ENCODE results near the gene SAMD3. TPM values are rescaled to one million over a fixed set of nuclear protein-coding genes. Genes with fewer than 3 reads are reported as not detected.

SAMD3 gene
- total RNA-seq, 1 donor from 2014 or later = not detected

DNA sequence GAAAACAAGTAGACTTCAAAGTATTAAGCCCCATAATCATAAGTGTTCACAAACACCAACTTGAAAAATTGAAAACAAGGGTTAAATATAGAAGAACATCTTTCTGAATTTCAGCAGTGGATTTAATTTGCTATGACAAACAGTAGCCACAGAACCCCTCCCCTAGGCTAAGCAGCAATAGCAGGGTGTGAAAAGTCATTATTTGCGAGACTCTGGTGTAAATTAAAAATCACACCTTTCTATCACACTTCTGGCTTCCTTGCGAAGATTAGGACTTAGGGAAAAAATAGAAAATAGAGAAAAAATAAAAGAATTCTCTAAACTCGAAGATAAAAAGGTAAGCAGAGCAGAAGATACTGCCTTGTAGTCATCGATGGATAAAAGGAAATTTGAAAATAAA is 6.1 kb downstream of the SAMD3 start:
- no peak for DNase-seq (ENCODE audit: low spot score in 2 of 2)
- intact Hi-C loops (cut with DNase I) = no loop called here

GRCh38 chr6:130215526-130215925 is 7.2 kb downstream of the SAMD3 start:
- Histone ChIP-seq H3K4me3 (no peak overlapping the region), H3K9me3 (no peaks in the 10 kb centered on the region), H3K4me1 (no peaks in the 10 kb centered on the region), H3K36me3 (no peaks in the 10 kb centered on the region), H3K27me3 (no peaks in the 10 kb centered on the region), H3K27ac (no peak overlapping the region)
- TF ChIP-seq CTCF (IDR thresholded peaks at IDR 0.05) = no peak
- intact Hi-C loops (cut with DNase I) = no loop called here
- no peak for DNase-seq (ENCODE audit: low spot score in 2 of 2)

More for the DNA sequence above, 6.1 kb downstream of the SAMD3 start:
- no peak for TF ChIP-seq CTCF (IDR thresholded peaks at IDR 0.05)
- no peaks in the 10 kb centered on the region for H3K9me3 ChIP-seq
- H3K4me3 ChIP-seq = no peak overlapping the region
- H3K36me3 ChIP-seq = no peaks in the 10 kb centered on the region
- H3K4me1 ChIP-seq = no peaks in the 10 kb centered on the region
- no peak overlapping the region for H3K27ac ChIP-seq
- no peaks in the 10 kb centered on the region for H3K27me3 ChIP-seq

DNA sequence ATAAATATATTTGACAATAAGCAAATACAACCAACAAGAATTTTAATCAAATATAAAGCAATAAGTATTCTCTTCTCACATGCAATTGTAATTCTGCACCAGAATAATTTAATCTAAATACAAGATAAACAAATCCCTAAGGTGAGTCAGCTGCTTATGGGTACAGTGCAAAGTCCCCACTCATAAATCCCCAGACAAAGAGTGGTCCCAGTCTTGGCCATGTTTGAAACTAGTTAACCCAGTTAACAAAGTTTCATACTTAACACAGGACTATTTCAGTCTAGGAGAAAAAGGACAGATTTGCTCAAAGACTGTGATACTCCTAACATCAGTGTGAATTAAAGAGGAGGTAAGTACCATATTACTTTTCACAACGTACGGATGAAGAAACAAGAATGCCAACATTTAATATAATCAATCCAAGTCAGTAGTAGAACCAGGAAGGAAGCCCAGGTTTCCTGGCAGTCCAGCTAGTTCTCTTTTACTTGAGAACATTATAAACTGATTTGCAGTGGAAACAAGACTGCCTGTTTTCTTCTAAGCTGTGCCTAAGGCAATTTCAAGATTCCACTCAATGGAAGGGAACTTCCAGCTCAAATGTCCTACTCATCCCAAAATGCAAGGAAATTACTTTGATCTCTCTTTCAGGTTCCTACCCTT is 10.4 kb downstream of the SAMD3 start:
- Histone ChIP-seq H3K27ac (no peak overlapping the region), H3K27me3 (no peaks in the 10 kb centered on the region)
- intact Hi-C loops (cut with DNase I) = no loop called here

GRCh38 chr6:130211691-130212090 is 11.1 kb downstream of the SAMD3 start:
- no peaks in the 10 kb centered on the region for H3K9me3 ChIP-seq
- H3K4me1 ChIP-seq = no peaks in the 10 kb centered on the region
- H3K36me3 ChIP-seq = no peaks in the 10 kb centered on the region
- no peak overlapping the region for H3K27ac ChIP-seq
- TF ChIP-seq CTCF (IDR thresholded peaks at IDR 0.05) = no peak
- H3K27me3 ChIP-seq = no peaks in the 10 kb centered on the region
- no peak for DNase-seq (ENCODE audit: low spot score in 2 of 2)
- intact Hi-C loops (cut with DNase I) = no loop called here
- no peak overlapping the region for H3K4me3 ChIP-seq

More for the DNA sequence above, 10.4 kb downstream of the SAMD3 start:
- no peaks in the 10 kb centered on the region for H3K36me3 ChIP-seq
- no peak for TF ChIP-seq CTCF (IDR thresholded peaks at IDR 0.05)
- H3K9me3 ChIP-seq = no peaks in the 10 kb centered on the region
- no peaks in the 10 kb centered on the region for H3K4me1 ChIP-seq
- no peak overlapping the region for H3K4me3 ChIP-seq
- no peak for DNase-seq (ENCODE audit: low spot score in 2 of 2)

DNA sequence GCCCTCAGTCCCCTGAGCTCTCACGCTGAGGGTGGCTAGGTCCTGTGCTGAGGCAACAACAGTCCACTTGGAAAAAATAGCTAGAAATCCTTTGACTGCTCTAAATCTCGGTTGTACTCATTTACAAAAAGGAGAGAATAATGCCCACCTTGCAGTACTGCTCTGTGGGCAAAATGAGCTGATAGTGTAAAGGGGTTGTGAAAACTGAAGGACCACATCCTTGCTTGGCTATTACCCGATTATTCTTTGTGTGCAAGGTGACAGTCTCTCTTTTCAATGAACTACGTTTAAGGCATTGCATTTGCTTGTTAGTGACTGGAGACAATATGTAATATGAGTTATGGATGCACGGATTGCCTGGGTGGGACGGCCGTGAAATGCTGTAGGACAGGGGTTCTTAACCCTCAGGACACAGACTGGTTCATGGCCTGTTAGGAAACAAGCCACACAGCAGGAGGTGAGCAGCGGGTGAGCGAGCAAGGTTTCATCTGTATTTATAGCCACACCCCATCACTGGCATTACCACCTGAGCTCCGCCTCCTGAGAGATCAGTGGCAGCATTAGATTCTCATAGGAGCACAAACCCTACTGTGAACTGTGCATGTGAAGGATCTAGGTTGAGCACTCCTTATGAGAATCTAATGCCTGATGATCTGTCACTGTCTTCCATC is 14.6 kb downstream of the SAMD3 start:
- no peaks in the 10 kb centered on the region for H3K4me1 ChIP-seq
- no peaks in the 10 kb centered on the region for H3K36me3 ChIP-seq
- H3K27me3 ChIP-seq = no peaks in the 10 kb centered on the region
- intact Hi-C loops (cut with DNase I) = no loop called here
- no peak overlapping the region for H3K27ac ChIP-seq
- no peaks in the 10 kb centered on the region for H3K9me3 ChIP-seq
- no peak for DNase-seq (ENCODE audit: low spot score in 2 of 2)
- no peak overlapping the region for H3K4me3 ChIP-seq
- TF ChIP-seq CTCF (IDR thresholded peaks at IDR 0.05) = no peak
